ENCODE data around the gene NIT2.

The NIT2 gene

GRCh38 chr3:100400419-100400779 lies 65.8 kb downstream of the NIT2 start:
- no peak for DNase-seq

GRCh38 chr3:100400780-100401673 lies 66.5 kb downstream of the NIT2 start, which contains the start of the genes LNP1 and TOMM70:
LNP1 (plus strand) TSS chr3:100401539; CDS start chr3:100429730, 28,191 bp downstream.
TOMM70 (minus strand) TSS chr3:100401089; CDS start chr3:100400949, 140 bp downstream.
- DNase-seq = peak; percentile 94

- no peak for DNase-seq
Measured at GRCh38 chr3:100401674-100402041, 67.1 kb downstream of the NIT2 start.

GRCh38 chr3:100402256-100402655 lies 67.7 kb downstream of the NIT2 start:
- no peak for DNase-seq

- DNase-seq = no peak
Measured at GRCh38 chr3:100402891-100403290, 68.3 kb downstream of the NIT2 start.

GRCh38 chr3:100403362-100404249 lies 69.0 kb downstream of the NIT2 start:
- no peak for DNase-seq

GRCh38 chr3:100404250-100404548 lies 69.6 kb downstream of the NIT2 start:
- DNase-seq = no peak

- DNase-seq = no peak
Measured at GRCh38 chr3:100407164-100407563, 72.6 kb downstream of the NIT2 start.

GRCh38 chr3:100407977-100408532 lies 73.5 kb downstream of the NIT2 start:
- no peak for DNase-seq
